ENCODE results near the gene ATP1A2. TPM values are rescaled to one million over a fixed set of nuclear protein-coding genes. Genes with fewer than 3 reads are reported as not detected.

ATP1A2 gene
- total and polyA plus RNA-seq, 2 donors (not counting 1 experiment from before 2014, with no cell fraction given): not detected

GRCh38 chr1:160087118-160087662 lies 28.4 kb upstream of the ATP1A2 start:
- Histone ChIP-seq H4K20me1 (ENCODE audit: control insufficient read depth, insufficient read depth, low read length, poor library complexity, severe bottlenecking) (peaks cover 15% of the 10 kb centered on the region), H3K27me3 (replicated peaks in 1 of 4; ENCODE audit: control extremely low read depth in 1 of 4, control insufficient read depth in 3 of 4, insufficient read depth in 4 of 4, low read length in 3 of 4) (peaks cover 0 to 12% (median 8%) of the 10 kb centered on the region in 4 experiments), H3K9ac (ENCODE audit: low read length) (no peak overlapping the region), H3K4me3 (ENCODE audit: control extremely low read depth in 1 of 5, extremely low read depth in 1 of 5, insufficient read depth in 1 of 5, low read depth in 2 of 5, low read length in 4 of 5) (no peak overlapping the region), H3K27ac (ENCODE audit: low read length in 2 of 2) (no peak overlapping the region), H3K4me2 (replicated peaks; ENCODE audit: low read depth, low read length, poor library complexity, severe bottlenecking) (no peak overlapping the region), H3K4me1 (ENCODE audit: control insufficient read depth in 2 of 2, insufficient read depth in 2 of 2, low read length in 2 of 2) (peaks cover 6 to 9% of the 10 kb centered on the region in 2 donors), H2AFZ (ENCODE audit: insufficient read depth, low read depth, low read length, poor library complexity, severe bottlenecking) (no peak overlapping the region), H3K9me3 (ENCODE audit: control extremely low read depth in 1 of 3, control insufficient read depth in 2 of 3, insufficient read depth in 1 of 3, low read length in 2 of 3) (peaks cover 0 to 4% (median 0%) of the 10 kb centered on the region in 3 donors), H3K36me3 (replicated peaks in 1 of 2; ENCODE audit: control extremely low read depth in 1 of 2, control insufficient read depth in 1 of 2, extremely low read depth in 1 of 2, insufficient read depth in 2 of 2, low read length in 1 of 2) (peaks cover 0 to 46% of the 10 kb centered on the region in 2 experiments), H3K79me2 (ENCODE audit: control insufficient read depth, insufficient read depth, low read length) (no peaks in the 10 kb centered on the region)
- intact Hi-C loops (cut with micrococcal nuclease): no loop called here
- TF ChIP-seq EZH2 (IDR thresholded peaks at IDR 0.05; ENCODE audit: borderline replicate concordance, insufficient read depth, low read depth, low read length, poor library complexity, severe bottlenecking) (no peak), CTCF (IDR thresholded peaks at IDR 0.05) (no peak)
- H3K27me3 Mint-ChIP-seq: peaks cover 10% of the 10 kb centered on the region
- no peak overlapping the region for H3K4me3 Mint-ChIP-seq
- WGBS (ENCODE audit: insufficient coverage): over 99% methylated on average over 9 of the region's 12 CpGs
- no peak for ATAC-seq (ENCODE audit: low read depth)
- H3K4me1 Mint-ChIP-seq: peaks cover 12% of the 10 kb centered on the region
- ChIA-PET CTCF (interaction anchor here (0.7 to 8.9 kb wide), 15 partner anchors 9 to 289 kb away, joined by 3 to 112 read pairs (median 22); partner anchors contain the start of genes IGSF8, KCNJ10 and PEX19), POLR2A (interaction anchor here (0.9 kb wide), 1 partner anchor 11 kb away, joined by 3 read pairs; the partner anchor contains the start of gene IGSF8)
- DNase-seq: no peak
- no peaks in the 10 kb centered on the region for H3K9me3 Mint-ChIP-seq (ENCODE audit: insufficient read depth)
- H3K27ac Mint-ChIP-seq: peak overlapping the region; percentile 34

- intact Hi-C loops (cut with micrococcal nuclease): loop anchor here (10.0 kb wide), 1 partner anchor 1305 kb away; no protein-coding TSS in a partner anchor
- H2AFZ ChIP-seq (ENCODE audit: insufficient read depth, low read depth, low read length, poor library complexity, severe bottlenecking): no peak overlapping the region
- DNase-seq (no peak), ATAC-seq (ENCODE audit: low read depth) (no peak)
- H3K4me3 Mint-ChIP-seq: no peak overlapping the region
- no peak overlapping the region for H3K4me2 ChIP-seq (replicated peaks; ENCODE audit: low read depth, low read length, poor library complexity, severe bottlenecking)
- H4K20me1 ChIP-seq (ENCODE audit: control insufficient read depth, insufficient read depth, low read length, poor library complexity, severe bottlenecking): peaks cover 41% of the 10 kb centered on the region
- H3K27me3 Mint-ChIP-seq: no peaks in the 10 kb centered on the region
- no peaks in the 10 kb centered on the region for H3K9me3 ChIP-seq (ENCODE audit: control extremely low read depth in 1 of 3, control insufficient read depth in 2 of 3, insufficient read depth in 1 of 3, low read length in 2 of 3)
- H3K79me2 ChIP-seq (ENCODE audit: control insufficient read depth, insufficient read depth, low read length): peaks cover 3% of the 10 kb centered on the region
- TF ChIP-seq CTCF (IDR thresholded peaks at IDR 0.05) (no peak), EZH2 (IDR thresholded peaks at IDR 0.05; ENCODE audit: borderline replicate concordance, insufficient read depth, low read depth, low read length, poor library complexity, severe bottlenecking) (no peak)
- no peaks in the 10 kb centered on the region for H3K9me3 Mint-ChIP-seq (ENCODE audit: insufficient read depth)
- no peaks in the 10 kb centered on the region for H3K27me3 ChIP-seq (replicated peaks in 1 of 4; ENCODE audit: control extremely low read depth in 1 of 4, control insufficient read depth in 3 of 4, insufficient read depth in 4 of 4, low read length in 3 of 4)
- peaks cover 3 to 71% of the 10 kb centered on the region in 2 experiments for H3K36me3 ChIP-seq (replicated peaks in 1 of 2; ENCODE audit: control extremely low read depth in 1 of 2, control insufficient read depth in 1 of 2, extremely low read depth in 1 of 2, insufficient read depth in 2 of 2, low read length in 1 of 2)
- no peaks in the 10 kb centered on the region for H3K4me1 ChIP-seq (ENCODE audit: control insufficient read depth in 2 of 2, insufficient read depth in 2 of 2, low read length in 2 of 2)
- ChIA-PET CTCF (no interaction called here), POLR2A (no interaction called here)
- no peak overlapping the region for H3K27ac Mint-ChIP-seq
- peaks cover 3% of the 10 kb centered on the region for H3K4me1 Mint-ChIP-seq
- no peak overlapping the region for H3K4me3 ChIP-seq (ENCODE audit: control extremely low read depth in 1 of 5, extremely low read depth in 1 of 5, insufficient read depth in 1 of 5, low read depth in 2 of 5, low read length in 4 of 5)
- H3K9ac ChIP-seq (ENCODE audit: low read length): no peak overlapping the region
- WGBS (ENCODE audit: insufficient coverage): 100% methylated on average over 1 of the region's 3 CpGs
- H3K27ac ChIP-seq (ENCODE audit: low read length in 2 of 2): no peak overlapping the region
Measured at GRCh38 chr1:160089883-160090282, 25.7 kb upstream of the ATP1A2 start.
